Measurements from ENCODE around the gene NPAS2. TPM values are rescaled to one million over a fixed set of nuclear protein-coding genes. Genes with fewer than 3 reads are reported as not detected.

The NPAS2 gene
- polyA plus RNA-seq, 1 donor: 10.6 TPM

DNA sequence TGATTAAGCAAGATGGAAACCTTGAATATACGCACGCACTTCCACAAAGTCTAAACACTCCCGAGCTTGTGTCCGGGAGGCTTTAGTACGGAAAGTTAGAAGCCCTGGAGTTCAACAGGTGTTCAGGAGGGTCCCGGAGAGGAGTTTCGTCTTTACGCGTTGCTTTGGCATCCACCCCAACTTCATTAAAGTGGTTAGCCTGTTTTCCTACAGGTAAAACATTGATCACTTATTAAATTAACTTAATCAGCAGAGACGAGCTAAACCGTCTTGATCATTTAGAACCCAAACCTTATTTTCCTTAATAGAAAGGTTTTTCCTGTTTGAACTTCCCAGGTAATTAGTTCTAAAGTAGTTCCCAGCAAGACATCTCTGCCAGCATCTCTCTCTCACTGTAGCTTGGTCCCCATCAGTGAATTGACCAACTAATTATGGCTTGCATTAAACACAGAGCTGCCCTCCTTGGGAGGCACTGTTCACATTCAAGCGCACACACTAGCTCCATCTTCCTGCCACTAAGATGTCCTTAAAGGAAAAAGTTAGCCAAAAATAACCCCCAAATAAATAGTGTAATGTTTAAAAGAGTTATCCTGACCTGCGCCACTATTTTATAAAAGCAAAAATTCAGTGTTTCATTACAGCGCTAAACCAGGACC lies 1.4 kb downstream of the NPAS2 start:
- no peak for DNase-seq (ENCODE audit: low read depth)

DNA sequence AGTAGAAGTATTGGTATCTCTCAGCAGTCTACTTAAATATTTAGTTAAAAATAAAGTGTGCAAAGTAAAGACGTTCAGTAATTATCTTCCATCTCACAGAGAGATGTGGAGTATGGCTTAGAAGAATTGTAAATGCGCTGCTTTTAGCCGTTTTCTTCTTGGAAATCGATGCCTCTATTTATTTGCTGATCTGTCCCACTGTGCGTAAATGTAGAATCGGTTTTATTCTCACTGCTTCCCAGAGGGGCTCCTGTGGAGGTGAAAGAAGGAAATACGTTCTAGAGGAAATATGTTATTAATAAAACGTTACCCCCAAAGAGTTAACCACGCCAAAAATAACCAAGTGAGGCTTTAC lies 1.9 kb downstream of the NPAS2 start:
- DNase-seq (ENCODE audit: low read depth): no peak

DNA sequence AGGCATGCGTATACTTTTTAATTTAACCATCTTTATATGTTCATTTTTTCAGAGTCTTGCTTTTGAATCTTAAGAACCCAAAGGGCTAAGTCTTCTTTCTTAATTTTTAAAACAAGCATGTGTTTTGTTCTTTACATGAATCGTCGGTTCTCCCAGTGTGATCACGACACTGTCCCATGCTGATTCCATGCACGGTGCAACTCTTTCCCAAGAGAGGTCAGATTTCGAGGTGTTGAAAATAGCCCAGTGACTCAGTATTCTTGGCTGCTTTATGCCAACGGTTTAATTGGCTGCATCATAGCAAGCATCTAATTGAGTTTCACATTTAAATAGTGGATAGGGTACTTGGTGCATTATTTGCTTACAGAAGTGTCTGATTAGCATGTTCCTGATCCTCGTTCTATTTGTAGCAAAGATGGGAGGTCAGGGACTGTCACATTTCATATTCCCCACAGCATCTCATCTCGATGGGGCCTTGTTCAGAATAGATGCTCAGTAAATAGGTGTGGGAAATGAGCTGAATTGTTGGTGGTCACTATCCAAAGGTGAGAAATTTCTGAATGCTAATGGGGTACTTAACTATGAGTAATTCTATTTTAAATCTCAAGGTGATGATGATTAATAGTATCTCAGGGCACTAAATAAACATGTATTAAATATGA lies 2.8 kb downstream of the NPAS2 start:
- DNase-seq (ENCODE audit: low read depth): no peak

DNA sequence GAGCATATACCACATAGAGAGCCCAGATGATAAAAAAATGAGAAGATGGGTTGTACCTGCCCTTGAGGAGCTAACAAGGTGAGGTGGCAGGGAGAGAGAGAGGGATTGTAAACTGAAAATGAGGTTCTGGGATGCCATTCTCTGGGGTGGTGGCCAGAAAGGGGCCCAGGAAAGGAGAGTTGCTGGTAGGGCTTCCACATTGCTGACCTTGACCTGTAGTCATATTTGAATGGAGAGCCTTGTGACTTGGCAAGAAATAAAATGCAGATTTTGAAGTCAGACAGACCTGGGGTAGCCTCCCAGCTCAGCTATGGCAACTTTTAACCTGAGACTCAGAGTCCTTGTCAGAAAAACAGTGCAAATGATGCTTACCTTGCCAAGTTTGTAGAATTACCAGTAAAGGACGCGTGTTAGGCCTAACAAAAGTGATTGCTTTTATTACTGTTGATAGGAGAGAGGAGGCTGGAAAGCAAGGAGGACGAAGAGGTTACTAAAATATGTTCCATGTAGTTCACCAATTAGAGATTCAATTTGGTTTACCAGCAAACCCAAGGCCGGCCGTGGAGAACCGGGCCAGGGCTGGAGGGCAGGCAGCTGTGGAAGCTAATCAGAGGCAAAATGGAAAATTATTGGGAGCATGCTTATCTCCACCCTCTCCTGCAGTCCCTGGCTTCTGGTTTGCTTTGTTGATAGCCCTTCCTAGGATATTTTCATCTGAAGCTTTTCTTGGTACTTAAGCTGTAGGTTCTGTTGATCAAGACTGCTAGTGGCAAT lies 3.9 kb downstream of the NPAS2 start:
- DNase-seq (ENCODE audit: low read depth): no peak

DNA sequence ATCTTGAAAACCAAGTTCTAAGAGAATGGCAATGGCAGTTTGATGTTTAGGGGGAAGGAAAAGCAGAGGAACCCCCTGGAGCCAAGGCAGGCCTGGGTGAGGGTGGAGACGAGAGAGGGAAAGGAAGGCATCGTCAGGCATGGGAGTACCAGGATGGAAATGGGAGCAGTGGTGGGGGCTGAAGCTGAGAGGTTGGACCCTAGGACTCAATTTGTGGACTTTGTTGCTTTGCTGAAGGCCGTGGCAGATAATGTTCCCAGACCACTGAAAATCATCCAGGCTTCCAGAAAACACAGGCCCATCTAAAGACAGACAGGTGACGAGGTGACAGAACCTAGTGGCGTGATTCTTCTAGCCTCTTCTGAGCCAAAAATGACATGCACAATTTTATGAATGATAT lies 4.9 kb downstream of the NPAS2 start:
- DNase-seq (ENCODE audit: low read depth): no peak

DNA sequence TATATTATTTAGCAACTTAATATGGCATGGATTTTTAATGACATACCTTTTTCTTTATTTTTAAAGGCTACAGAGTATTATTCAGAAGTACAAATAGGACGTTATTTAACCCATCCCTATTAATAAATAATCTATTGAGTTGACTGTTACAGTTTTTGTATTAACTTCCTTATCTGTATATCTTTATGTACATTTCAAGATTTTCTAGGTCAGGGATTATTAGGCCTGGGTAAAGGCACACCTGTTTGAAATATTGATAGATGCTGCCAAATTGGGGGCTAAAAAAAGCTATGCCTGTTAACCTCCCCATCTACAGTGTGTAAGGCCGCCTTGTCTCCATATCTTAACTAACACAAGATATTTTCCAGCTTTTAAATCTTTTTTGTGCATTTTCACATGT lies 6.6 kb downstream of the NPAS2 start:
- DNase-seq (ENCODE audit: low read depth): no peak

DNA sequence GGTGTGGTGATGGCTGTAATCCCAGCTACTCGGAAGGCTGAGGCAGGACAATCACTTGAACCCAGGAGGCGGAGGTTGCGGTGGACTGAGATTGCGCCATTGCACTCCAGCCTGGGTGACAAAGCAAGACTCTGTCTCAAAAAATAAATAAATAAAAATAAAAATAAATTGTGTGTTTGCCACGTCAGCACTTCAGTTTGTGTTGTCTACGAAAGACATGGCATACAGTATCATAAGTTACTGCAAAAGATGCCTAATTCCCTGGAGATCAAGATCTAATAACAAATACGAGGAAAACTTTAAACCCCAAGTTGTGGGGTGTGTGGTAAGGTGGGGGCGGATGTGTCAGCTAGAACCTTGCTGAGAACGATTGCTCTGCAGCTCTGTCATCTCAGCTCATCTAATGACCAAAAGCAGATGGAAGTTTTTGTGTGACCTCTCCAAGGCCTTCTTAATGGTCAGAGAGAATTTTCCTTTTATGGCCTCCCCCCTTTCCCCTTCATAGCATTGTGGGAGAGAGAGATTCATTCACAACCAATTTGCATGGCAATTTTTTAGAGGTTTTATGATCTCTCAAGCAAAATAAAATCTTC lies 11.3 kb downstream of the NPAS2 start:
- no peak for DNase-seq (ENCODE audit: low read depth)

DNA sequence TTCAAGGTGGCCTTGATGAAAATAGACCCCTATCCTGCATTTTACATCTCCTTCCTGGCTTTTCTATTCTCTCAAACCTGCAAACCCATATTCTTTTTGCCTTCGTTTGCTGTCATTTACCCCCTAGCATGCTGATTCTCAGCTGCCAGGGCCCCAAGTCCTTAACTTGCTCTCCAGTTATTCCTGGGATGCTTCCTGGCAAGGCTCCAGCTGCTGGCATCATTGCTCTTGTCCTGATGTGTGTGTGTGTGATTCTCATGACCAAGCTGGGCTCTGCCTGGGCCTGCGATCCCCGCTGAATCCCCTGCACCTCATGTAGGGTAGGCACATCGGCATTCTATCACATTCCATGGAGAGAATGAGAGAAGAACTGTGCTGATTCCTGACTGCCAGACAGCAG lies 11.9 kb downstream of the NPAS2 start:
- no peak for DNase-seq (ENCODE audit: low read depth)

DNA sequence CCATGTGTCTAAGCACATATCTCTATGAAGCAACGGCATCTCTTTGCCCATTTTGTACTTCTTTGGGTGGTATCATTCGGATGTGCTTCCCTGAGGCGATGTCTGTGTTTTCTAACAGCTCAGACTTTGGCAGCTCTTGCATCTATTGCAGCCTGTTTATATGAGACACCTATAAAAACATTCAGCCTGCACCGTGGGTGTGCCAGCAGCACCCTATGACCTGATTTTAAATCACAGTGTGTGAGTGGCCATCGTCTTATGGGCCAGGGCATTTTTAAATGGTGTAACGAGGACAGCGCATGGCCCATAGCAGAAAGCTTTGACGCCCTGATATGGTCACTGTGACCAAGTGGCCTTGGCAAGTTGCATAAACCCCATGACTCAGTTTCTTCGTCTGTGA lies 12.9 kb downstream of the NPAS2 start:
- no peak for DNase-seq (ENCODE audit: low read depth)

DNA sequence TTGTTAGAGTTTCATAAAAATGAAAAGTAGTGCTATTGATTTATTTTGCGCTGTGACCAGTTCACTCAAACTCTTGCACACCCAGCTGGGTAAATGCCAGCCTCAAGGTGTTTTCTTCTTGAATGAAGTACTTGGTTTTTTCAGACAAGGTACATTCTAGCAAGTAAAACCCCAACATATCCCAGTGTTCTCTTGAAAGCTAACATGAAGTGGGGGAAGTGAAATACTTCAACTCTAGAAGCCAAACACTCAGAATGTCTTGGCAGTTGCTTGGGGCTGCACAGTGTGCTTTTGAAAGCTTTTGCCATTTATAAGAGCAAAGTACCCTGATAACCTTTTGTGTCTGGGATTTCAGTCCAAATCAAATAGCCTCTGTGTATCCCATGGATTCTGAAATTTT lies 13.4 kb downstream of the NPAS2 start:
- DNase-seq (ENCODE audit: low read depth): no peak

DNA sequence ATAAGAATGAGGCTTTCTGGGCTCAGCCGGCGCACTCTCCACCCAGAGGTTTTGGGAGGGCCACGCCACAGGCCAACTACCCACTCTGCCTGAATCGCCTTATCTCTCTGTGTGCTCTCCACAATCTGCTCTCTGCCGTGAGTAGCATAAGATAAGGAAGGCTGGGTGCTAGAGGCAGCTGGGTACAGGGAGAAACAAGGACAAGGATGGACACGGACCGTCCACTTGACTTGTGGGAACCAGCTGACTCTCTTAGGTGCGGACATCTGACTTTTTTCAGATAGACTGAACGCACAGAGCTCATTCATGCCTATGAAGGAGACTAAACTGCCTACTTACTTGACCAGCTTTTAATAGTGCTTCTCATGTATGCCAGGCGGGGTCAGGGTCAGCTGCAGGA lies 14.3 kb downstream of the NPAS2 start:
- DNase-seq (ENCODE audit: low read depth): no peak

DNA sequence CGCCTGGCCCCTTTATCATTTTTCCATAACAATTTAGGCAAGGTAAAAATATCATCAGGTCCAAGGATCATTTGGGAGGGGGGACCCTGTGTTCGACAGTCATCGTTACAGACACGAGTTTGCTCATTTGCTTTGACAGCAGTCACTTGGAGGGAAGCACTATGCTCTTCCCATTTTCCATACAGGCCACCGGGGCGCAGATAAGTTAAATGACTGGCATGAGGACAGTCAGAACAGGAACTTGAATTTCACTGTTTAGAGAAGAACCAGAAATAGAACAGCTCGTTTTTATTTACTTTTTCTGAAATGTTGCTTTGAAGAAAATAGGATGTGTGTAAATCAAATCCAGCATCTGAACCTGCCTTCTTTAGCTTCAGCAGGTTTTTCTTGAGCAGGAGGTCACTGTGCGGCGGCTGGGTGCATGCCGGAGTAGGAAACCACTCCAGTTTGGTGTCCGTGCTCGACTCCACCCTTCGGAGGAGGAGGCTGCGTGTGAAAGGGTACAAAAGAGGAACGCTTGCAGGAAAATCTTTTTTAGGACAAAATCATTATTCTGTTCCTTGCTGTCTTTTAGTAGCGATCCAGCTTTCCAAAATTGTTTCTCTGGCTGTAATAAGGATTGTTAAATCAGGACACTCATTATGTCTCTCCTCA lies 15.2 kb downstream of the NPAS2 start:
- DNase-seq (ENCODE audit: low read depth): no peak

DNA sequence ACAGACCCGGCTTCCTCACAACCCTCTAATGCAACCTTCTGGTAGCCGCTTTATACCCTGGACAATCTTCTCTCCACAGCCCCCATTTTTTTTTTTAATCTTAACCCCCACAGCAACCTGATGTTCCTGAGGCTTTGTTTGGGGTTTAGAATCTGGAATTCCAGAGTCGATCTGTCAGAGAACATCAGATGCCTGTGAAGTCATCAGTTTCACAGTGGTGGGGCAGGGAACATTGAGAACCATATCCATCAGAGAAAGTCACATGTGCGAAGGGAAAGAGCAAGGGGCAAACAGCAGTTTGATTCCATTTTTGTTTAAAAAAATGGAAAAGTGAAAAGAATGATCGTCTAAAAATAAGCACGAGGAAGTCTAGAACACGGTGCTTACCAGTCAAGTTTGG lies 20.6 kb downstream of the NPAS2 start:
- DNase-seq (ENCODE audit: low read depth): no peak

DNA sequence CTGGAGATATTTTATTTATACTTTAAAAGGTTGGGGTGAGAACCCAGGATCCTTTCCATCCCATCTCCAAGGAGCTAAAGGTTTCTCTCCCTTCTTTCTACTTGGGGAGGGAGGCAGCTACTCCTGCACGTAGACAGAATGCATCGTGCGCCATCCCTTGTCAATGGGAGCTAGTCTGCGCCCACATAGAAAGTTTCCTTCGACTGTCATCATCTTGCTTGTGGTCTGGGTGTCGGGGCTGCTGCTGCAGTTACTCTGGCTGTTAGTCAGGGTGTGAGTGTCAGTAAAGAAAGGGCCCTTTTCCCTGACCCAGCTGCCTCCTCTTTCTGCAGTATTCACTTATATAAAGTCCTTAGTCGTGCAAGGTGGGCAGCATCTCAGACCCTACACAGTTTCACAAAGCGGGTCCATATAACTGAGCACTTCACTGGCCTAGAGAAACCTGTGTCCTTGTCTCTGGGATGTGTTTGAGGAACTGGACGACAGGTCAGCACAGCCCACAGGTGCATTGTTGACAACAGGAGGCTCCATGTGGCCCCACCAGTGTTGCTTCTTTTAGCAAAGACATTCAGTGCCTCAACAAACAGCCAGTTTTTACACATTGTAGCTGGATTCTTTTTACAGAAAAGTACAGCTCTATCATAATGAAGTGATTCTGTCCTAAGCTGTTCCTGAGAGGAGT lies 22.4 kb downstream of the NPAS2 start:
- no peak for DNase-seq (ENCODE audit: low read depth)

DNA sequence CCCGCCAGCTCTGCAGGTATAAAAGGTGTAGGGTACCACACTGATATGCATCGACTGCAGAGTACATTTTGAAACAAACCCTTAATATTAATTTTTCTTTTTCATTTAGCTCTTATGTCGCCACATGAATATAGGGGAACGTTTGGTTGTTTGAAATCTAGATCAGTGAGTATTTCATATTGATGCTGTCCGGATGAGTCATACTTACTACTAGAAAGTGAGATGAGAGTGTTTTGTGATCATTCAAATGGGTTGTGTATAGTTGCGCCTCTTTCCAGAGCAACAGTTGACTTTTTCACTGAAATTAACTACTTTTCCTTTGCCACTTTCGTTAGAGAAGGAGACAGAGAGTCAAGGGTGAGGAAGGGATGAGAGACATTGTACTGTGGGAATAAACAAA lies 24.6 kb downstream of the NPAS2 start:
- no peak for DNase-seq (ENCODE audit: low read depth)

DNA sequence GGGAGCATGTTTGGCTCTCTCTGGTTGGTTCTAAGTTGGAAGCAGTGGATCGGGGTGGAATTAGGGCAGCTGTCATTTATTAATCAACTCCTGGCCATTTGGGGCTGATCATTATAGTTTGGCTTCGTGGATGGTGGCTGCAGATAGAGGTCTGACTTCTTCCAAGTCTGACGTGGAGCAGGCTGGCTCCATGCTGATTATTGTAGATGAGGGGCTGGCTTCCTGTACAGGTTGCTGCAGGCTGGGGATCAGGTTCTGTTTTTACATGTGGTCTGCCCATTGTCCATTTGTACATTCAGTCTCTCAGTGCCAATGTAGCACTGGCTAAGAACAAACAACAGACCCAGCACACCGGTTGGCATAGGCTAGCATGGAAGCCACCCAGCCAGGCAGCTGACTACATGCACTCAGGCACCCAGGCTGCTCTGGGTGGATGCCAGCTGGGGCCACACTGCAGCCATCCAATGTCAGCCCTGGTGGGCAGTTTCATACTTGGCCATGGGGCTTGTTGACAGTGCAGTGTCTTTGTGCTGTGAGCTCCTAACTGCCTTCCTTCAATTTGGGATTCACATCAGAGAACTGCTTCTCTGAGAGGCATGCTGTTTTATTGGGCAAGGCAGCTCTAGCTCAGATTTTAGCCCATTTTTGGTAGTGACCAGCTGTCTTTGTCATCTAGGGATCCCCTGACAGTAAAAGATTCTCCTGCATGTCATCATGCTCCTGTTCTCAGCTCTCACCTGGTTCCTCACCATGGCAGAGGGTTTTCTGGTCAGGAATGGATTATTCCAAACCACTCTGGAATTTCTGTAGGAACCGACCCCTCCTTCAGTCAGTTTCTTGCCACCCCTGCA lies 25.4 kb downstream of the NPAS2 start:
- no peak for DNase-seq (ENCODE audit: low read depth)

DNA sequence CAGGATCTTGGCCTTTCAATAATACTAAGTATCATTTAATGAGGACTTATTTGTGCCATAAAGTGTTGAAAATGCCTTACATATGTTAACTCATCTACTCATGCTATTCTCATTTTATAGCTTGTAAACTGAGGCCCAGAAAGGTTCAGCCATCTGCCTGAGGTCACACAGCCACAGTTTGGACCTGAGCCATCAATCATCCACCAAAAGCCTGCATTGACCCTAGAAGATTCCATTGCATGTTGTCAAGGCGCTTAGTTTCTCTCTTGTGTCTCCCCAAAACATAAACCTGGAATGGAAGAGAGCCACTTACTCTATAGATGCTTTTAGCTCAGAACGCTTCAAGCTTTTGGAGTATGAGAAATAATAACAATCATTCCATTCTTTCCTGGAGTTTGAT lies 26.8 kb downstream of the NPAS2 start:
- no peak for DNase-seq (ENCODE audit: low read depth)

DNA sequence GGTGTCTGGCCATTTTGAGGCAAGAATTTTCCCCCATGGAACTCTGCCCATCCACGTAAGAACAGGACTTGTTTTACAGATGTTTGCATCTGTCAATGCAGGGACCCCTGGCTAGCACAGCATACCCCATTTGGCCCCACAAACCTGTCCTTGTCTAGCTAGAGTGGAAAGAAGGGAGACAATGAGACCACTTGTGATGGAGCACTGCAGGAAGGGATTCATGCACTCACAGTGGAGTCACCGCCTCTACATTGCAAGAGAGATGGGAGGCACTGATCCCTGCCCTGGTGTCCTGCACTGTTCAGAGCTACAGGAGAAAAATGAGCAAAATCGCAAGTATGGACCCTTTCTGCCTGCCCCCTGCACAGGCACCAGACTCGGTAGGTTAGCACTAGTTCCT lies 32.5 kb downstream of the NPAS2 start:
- no peak for DNase-seq (ENCODE audit: low read depth)

DNA sequence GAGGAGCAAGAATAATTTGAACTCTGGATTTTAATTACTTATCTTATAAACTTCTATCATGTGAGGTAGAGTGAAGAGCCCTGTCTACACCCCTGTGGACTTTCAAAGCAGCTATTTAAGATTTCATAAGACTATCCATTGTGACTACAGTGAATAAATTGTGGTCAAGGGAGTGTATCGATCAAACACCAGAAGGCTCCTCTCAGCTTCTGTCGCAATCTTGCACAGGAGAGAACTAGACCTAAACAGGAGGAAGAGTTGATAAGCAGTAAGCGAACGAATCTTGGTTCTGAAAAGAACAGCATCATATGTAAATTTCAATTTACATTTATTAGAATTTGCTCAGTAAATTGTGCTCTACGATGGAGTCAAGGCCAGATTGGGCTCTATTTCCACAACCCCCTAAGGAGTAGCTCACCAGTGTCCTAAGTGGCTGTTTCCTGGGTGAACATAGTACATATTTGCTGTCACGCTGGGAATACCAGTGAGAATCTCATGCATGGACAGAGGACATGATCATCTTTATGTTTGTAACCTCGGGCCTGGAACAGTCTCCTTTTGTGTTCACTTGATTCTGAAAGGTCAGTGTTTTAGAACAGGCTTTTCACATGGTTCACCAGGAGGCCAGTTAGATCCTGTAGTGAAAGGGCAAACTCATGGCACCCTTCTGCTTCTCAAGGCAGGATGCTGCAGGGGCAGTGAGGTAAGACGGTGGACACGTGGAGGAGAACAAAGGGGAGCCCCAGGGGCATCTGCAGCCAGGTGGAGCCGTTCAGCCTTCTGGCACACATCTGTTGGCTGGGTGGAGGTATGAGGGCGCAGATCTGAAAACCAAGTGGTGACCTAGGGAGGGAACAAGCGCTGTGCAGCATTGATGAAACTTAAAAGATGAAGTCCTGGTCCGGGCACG lies 33.3 kb downstream of the NPAS2 start:
- no peak for DNase-seq (ENCODE audit: low read depth)

Measured in forelimb muscle (tissue), 1 donor.